ENCODE measurements around the gene STK11.

DNA sequence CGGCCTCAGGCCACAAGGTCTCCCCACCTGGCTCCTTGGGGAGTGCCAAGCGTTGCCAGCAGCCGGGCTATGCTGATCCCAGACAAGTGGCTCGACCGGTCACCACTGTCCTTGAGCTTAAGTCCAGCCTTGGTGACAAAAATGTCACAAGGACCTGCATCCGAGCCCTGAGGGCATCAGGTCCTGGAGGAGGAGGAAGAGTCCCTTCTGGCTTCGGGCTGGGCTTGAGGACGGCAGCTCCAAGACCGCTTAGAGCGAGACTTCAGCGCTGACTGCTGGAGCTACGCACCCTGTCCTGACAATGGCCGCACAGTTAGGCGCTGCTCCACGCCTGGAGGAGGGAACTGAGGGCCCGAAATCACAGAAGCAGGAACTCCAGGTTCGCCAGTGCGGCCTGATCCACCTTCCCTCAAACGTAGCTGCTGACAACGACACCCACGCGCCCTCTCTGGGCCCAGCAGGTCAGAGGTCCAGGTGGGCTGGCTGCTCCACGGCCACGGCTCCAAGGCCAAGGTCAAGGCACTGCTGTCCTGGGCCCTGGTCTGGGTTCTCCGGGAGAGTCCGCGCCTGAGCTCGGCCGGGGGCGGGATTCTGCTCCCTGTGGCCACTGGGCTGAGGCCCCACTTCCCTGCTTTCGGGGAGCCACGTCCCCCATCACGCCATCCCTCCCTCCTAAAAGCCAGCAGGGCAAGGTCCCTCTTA, 38.6 kb upstream of the STK11 start:
- no peak for TF ChIP-seq RAD21 (conservative IDR thresholded peaks at IDR 0.05)
- TF ChIP-seq POLR2AphosphoS5 (IDR thresholded peaks at IDR 0.05) = no peak
- TF ChIP-seq SMC3 (conservative IDR thresholded peaks at IDR 0.05; ENCODE audit: poor library complexity) = no peak
- TF ChIP-seq TAF1 (IDR thresholded peaks at IDR 0.05; ENCODE audit: low read depth) = no peak
- TF ChIP-seq, protein P1, sequence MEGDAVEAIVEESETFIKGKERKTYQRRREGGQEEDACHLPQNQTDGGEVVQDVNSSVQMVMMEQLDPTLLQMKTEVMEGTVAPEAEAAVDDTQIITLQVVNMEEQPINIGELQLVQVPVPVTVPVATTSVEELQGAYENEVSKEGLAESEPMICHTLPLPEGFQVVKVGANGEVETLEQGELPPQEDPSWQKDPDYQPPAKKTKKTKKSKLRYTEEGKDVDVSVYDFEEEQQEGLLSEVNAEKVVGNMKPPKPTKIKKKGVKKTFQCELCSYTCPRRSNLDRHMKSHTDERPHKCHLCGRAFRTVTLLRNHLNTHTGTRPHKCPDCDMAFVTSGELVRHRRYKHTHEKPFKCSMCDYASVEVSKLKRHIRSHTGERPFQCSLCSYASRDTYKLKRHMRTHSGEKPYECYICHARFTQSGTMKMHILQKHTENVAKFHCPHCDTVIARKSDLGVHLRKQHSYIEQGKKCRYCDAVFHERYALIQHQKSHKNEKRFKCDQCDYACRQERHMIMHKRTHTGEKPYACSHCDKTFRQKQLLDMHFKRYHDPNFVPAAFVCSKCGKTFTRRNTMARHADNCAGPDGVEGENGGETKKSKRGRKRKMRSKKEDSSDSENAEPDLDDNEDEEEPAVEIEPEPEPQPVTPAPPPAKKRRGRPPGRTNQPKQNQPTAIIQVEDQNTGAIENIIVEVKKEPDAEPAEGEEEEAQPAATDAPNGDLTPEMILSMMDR (IDR thresholded peaks at IDR 0.05; ENCODE audit: poor library complexity, severe bottlenecking) = no peak
- TF ChIP-seq, protein P2, sequence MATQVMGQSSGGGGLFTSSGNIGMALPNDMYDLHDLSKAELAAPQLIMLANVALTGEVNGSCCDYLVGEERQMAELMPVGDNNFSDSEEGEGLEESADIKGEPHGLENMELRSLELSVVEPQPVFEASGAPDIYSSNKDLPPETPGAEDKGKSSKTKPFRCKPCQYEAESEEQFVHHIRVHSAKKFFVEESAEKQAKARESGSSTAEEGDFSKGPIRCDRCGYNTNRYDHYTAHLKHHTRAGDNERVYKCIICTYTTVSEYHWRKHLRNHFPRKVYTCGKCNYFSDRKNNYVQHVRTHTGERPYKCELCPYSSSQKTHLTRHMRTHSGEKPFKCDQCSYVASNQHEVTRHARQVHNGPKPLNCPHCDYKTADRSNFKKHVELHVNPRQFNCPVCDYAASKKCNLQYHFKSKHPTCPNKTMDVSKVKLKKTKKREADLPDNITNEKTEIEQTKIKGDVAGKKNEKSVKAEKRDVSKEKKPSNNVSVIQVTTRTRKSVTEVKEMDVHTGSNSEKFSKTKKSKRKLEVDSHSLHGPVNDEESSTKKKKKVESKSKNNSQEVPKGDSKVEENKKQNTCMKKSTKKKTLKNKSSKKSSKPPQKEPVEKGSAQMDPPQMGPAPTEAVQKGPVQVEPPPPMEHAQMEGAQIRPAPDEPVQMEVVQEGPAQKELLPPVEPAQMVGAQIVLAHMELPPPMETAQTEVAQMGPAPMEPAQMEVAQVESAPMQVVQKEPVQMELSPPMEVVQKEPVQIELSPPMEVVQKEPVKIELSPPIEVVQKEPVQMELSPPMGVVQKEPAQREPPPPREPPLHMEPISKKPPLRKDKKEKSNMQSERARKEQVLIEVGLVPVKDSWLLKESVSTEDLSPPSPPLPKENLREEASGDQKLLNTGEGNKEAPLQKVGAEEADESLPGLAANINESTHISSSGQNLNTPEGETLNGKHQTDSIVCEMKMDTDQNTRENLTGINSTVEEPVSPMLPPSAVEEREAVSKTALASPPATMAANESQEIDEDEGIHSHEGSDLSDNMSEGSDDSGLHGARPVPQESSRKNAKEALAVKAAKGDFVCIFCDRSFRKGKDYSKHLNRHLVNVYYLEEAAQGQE (IDR thresholded peaks at IDR 0.05; ENCODE audit: borderline replicate concordance) = no peak
- no peak for TF ChIP-seq EP300 (conservative IDR thresholded peaks at IDR 0.05; ENCODE audit: poor library complexity, severe bottlenecking)
- no peak for TF ChIP-seq MXI1 (conservative IDR thresholded peaks at IDR 0.05; ENCODE audit: poor library complexity, severe bottlenecking)

All from neural cell (in vitro differentiated cells).